HEK293 (cell line): Measurements from ENCODE around the gene TACC2.

Experiments
- CTCF ChIP-seq: fragments of 450-650 bp; formaldehyde crosslinking; IDR thresholded peaks from 2 replicates; pipeline ENCODE4 v1.5.1; 2016; ENCODE audit warnings: missing biosample characterization, missing genetic modification characterization
- ELK4 ChIP-seq: IDR thresholded peaks from 2 replicates; pipeline ENCODE4 v1.6.1; 2011; ENCODE audit warnings: mild to moderate bottlenecking, low read depth, low read length, borderline replicate concordance
- PATZ1 ChIP-seq: fragments of 450-650 bp; formaldehyde crosslinking; IDR thresholded peaks from 2 replicates; pipeline ENCODE4 v1.5.1; 2016; ENCODE audit warnings: missing biosample characterization, missing genetic modification characterization
- ZNF23 ChIP-seq: fragments of 450-650 bp; formaldehyde crosslinking; IDR thresholded peaks from 2 replicates; pipeline ENCODE4 v1.5.1; 2016; ENCODE audit warnings: missing biosample characterization, missing genetic modification characterization, borderline replicate concordance
- ZNF24 ChIP-seq: fragments of 450-650 bp; formaldehyde crosslinking; IDR thresholded peaks from 2 replicates; pipeline ENCODE4 v1.5.1; 2016; ENCODE audit warnings: missing biosample characterization, missing genetic modification characterization
- ZNF548 ChIP-seq: fragments of 450-650 bp; formaldehyde crosslinking; IDR thresholded peaks from 2 replicates; pipeline ENCODE4 v1.5.1; 2016; ENCODE audit warnings: missing biosample characterization, missing genetic modification characterization
- ZNF549 ChIP-seq: fragments of 450-650 bp; IDR thresholded peaks from 2 replicates; pipeline ENCODE4 v1.5.1; 2018; ENCODE audit warnings: missing biosample characterization, missing genetic modification characterization, mild to moderate bottlenecking, inconsistent platforms, moderate library complexity
- ZSCAN18 ChIP-seq: fragments of 450-650 bp; formaldehyde crosslinking; IDR thresholded peaks from 2 replicates; pipeline ENCODE4 v1.5.1; 2016; ENCODE audit warnings: missing biosample characterization, missing genetic modification characterization

- TF ChIP-seq CTCF: no peak
- no peak for TF ChIP-seq ZNF24
- no peak for TF ChIP-seq ELK4
- no peak for TF ChIP-seq ZSCAN18
- no peak for TF ChIP-seq ZNF549 (tag by site-specific recombination)
- no peak for TF ChIP-seq ZNF548 (tag by site-specific recombination)
- no peak for TF ChIP-seq ZNF23 (tag by site-specific recombination)
- TF ChIP-seq PATZ1 (tag by site-specific recombination): no peak
Measured at GRCh38 chr10:122049076-122049475, 60.1 kb downstream of the TACC2 start.
